Activated CD4-positive, alpha-beta memory T cell treated with anti-CD3 and anti-CD28 coated beads for 36 hours (primary cell): ENCODE measurements around the gene GCLC. TPM values are rescaled to one million over a fixed set of nuclear protein-coding genes. Genes with fewer than 3 reads are reported as not detected.

ENCODE experiments used
- CTCF ChIA-PET: fragments of 350-600 bp; sonication (Branson Sonifier 250); formaldehyde crosslinking; loops from one replicate; lab custom pipeline; 2021; ENCODE audit warnings: antibody characterized with exemption, inconsistent platforms; lab: Charles Lee
- POLR2A ChIA-PET: fragments of 350-600 bp; sonication (Branson Sonifier 250); formaldehyde crosslinking; loops from one replicate; lab custom pipeline; 2021; ENCODE audit warnings: antibody characterized with exemption; lab: Charles Lee
- DNase-seq: peaks from one replicate; pipeline ENCODE4 v3.0.0-alpha.2; 2020
- H3K27ac Mint-ChIP-seq: one replicate; pipeline ENCODE4 v1.8.0; 2021; ENCODE audit warnings: mixed read lengths
- H3K27me3 Mint-ChIP-seq: one replicate; pipeline ENCODE4 v1.8.0; 2021; ENCODE audit warnings: mixed read lengths
- H3K36me3 Mint-ChIP-seq: one replicate; pipeline ENCODE4 v1.8.0; 2021; ENCODE audit warnings: mixed read lengths
- H3K4me1 Mint-ChIP-seq: one replicate; pipeline ENCODE4 v1.8.0; 2021; ENCODE audit warnings: low read depth, mixed read lengths
- H3K4me3 Mint-ChIP-seq: one replicate; pipeline ENCODE4 v1.8.0; 2021; ENCODE audit warnings: mild to moderate bottlenecking, mixed read lengths
- H3K9me3 Mint-ChIP-seq: one replicate; pipeline ENCODE4 v1.8.0; 2021; ENCODE audit warnings: mixed read lengths
- intact Hi-C: fragments of 100-400 bp; cut with micrococcal nuclease; formaldehyde crosslinking; loops from one replicate; pipeline ENCODE4 v1.15.1; 2023
- total RNA-seq, 2 experiments: library from RNA; stranded (reverse); gene quantifications; one replicate each; pipeline ENCODE4 v1.2.3, GENCODE V29; 2021

The GCLC gene
- total RNA-seq, 2 experiments from 2014 or later: 27.2 to 33.3 TPM

DNA sequence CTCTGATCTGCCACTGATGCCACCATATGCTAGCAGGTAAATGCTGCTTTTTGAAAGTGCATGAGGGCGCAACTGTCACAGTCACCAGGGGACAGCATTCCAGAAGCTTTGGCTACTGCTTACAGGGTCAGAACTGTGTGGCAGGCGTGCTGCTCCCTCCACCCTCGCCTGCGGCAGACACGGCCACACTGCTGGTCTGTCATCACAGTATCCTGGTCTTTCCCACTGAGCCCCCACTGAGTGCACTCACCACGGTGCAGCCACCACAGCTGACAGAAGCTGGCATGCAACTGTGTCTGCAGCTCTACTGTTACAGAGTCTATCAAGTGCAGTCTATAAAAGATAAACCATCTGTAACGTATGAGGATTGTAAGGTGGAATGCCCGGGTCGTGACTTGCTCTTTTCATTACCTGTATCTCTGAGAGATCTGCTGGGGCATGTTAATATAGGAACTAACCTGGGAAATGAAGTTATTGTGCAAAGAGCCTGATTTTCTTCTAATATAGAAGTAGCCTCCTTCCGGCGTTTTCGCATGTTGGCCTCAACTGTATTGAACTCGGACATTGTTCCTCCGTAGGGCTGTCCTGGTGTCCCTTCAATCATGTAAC is 24.5 kb downstream of the GCLC start:
- Mint-ChIP-seq H3K9me3 (no peaks in the 10 kb centered on the region), H3K27me3 (no peaks in the 10 kb centered on the region), H3K4me3 (no peak overlapping the region), H3K36me3 (peaks cover 15% of the 10 kb centered on the region), H3K4me1 (peaks cover 2% of the 10 kb centered on the region), H3K27ac (no peak overlapping the region)
- CTCF ChIA-PET: interaction anchor here (0.6 kb wide), 1 partner anchor 1113 kb away, joined by 3 read pairs; no protein-coding TSS in a partner anchor
- POLR2A ChIA-PET: no interaction called here
- DNase-seq: no peak
- intact Hi-C loops: no loop called here

DNA sequence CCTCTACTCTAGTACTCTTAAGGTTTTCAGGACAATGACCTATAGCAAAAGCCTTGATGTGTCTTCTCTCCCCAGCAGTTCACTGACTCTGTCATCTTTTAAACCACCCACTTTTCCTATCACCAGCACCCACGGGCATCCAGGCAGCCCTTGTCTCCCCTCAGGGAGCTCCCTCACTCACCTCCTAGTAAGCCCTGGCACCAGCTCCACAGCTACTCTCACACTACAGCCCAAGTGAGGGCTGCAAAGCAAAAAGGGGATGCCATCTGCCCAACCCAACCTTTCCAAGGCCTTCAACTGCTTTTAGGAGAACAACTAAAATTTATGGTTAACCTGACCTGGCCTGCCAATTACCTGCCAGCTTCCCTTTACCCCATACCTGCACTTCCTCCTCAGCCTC is 26.0 kb downstream of the GCLC start:
- POLR2A ChIA-PET: no interaction called here
- H3K4me1 Mint-ChIP-seq: no peaks in the 10 kb centered on the region
- H3K4me3 Mint-ChIP-seq: no peak overlapping the region
- peaks cover 22% of the 10 kb centered on the region for H3K36me3 Mint-ChIP-seq
- CTCF ChIA-PET: no interaction called here
- H3K27me3 Mint-ChIP-seq: no peaks in the 10 kb centered on the region
- no peaks in the 10 kb centered on the region for H3K9me3 Mint-ChIP-seq
- DNase-seq: no peak
- intact Hi-C loops: no loop called here
- no peak overlapping the region for H3K27ac Mint-ChIP-seq

- no peaks in the 10 kb centered on the region for H3K9me3 Mint-ChIP-seq
- no peak for DNase-seq
- H3K4me1 Mint-ChIP-seq: no peaks in the 10 kb centered on the region
- H3K36me3 Mint-ChIP-seq: peaks cover 26% of the 10 kb centered on the region
- POLR2A ChIA-PET: no interaction called here
- intact Hi-C loops: no loop called here
- H3K27ac Mint-ChIP-seq: no peak overlapping the region
- CTCF ChIA-PET: interaction anchor here (1.1 kb wide), 1 partner anchor 211 kb away, joined by 3 read pairs; no protein-coding TSS in a partner anchor
- H3K27me3 Mint-ChIP-seq: no peaks in the 10 kb centered on the region
- H3K4me3 Mint-ChIP-seq: no peak overlapping the region
Measured at GRCh38 chr6:53517021-53517420, 27.9 kb downstream of the GCLC start.

DNA sequence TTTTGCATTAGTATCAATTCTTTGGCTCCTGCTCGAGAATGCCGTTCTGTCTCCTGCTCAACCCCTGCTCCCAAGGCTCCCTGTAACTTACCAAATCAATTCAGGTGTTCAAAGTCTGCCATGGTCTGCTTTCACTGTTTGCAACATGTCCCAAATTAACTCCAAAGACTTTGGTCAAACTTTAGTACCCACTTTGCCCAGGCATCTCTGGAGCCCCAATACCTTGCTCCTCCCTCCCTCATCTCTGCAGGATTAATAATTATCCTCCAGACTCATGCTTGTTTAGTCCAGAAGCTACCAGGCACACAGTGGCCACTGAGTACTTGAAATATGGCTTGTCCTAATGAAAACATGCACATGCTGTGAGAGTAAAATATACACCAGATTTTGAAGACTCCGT is 30.2 kb downstream of the GCLC start:
- ChIA-PET CTCF (interaction anchor here (1.5 kb wide), 1 partner anchor 205 kb away, joined by 8 read pairs; no protein-coding TSS in a partner anchor), POLR2A (no interaction called here)
- Mint-ChIP-seq H3K36me3 (peaks cover 34% of the 10 kb centered on the region), H3K27me3 (no peaks in the 10 kb centered on the region), H3K27ac (no peak overlapping the region), H3K4me3 (no peak overlapping the region), H3K9me3 (no peaks in the 10 kb centered on the region), H3K4me1 (no peaks in the 10 kb centered on the region)
- intact Hi-C loops: no loop called here
- no peak for DNase-seq

GRCh38 chr6:53513519-53513966 is 31.4 kb downstream of the GCLC start:
- intact Hi-C loops: no loop called here
- CTCF ChIA-PET: interaction anchor here (0.7 to 2.8 kb wide), 6 partner anchors 20 to 215 kb away, joined by 3 to 13 read pairs (median 8); no protein-coding TSS in a partner anchor
- no peaks in the 10 kb centered on the region for H3K27me3 Mint-ChIP-seq
- H3K9me3 Mint-ChIP-seq: no peaks in the 10 kb centered on the region
- DNase-seq: no peak
- H3K27ac Mint-ChIP-seq: no peak overlapping the region
- POLR2A ChIA-PET: interaction anchor here (0.6 kb wide), 1 partner anchor 204 kb away, joined by 3 read pairs; no protein-coding TSS in a partner anchor
- no peaks in the 10 kb centered on the region for H3K4me1 Mint-ChIP-seq
- no peak overlapping the region for H3K4me3 Mint-ChIP-seq
- peaks cover 36% of the 10 kb centered on the region for H3K36me3 Mint-ChIP-seq

- CTCF ChIA-PET: interaction anchor here (0.7 to 2.8 kb wide), 6 partner anchors 20 to 215 kb away, joined by 3 to 13 read pairs (median 8); no protein-coding TSS in a partner anchor
- Mint-ChIP-seq H3K27ac (no peak overlapping the region), H3K4me1 (no peaks in the 10 kb centered on the region), H3K36me3 (peaks cover 39% of the 10 kb centered on the region), H3K27me3 (no peaks in the 10 kb centered on the region), H3K9me3 (no peaks in the 10 kb centered on the region), H3K4me3 (no peak overlapping the region)
- POLR2A ChIA-PET: no interaction called here
- DNase-seq: no peak
- intact Hi-C loops: no loop called here
Measured at GRCh38 chr6:53513056-53513455, 31.8 kb downstream of the GCLC start.

- H3K4me1 Mint-ChIP-seq: no peaks in the 10 kb centered on the region
- no peak overlapping the region for H3K27ac Mint-ChIP-seq
- H3K36me3 Mint-ChIP-seq: peaks cover 39% of the 10 kb centered on the region
- no peaks in the 10 kb centered on the region for H3K27me3 Mint-ChIP-seq
- H3K4me3 Mint-ChIP-seq: no peak overlapping the region
- POLR2A ChIA-PET: no interaction called here
- intact Hi-C loops: no loop called here
- CTCF ChIA-PET: interaction anchor here (1.4 to 2.8 kb wide), 4 partner anchors 19 to 216 kb away, joined by 4 to 13 read pairs (median 8); no protein-coding TSS in a partner anchor
- DNase-seq: no peak
- H3K9me3 Mint-ChIP-seq: no peaks in the 10 kb centered on the region
Measured at GRCh38 chr6:53512626-53513025, 32.3 kb downstream of the GCLC start.

DNA sequence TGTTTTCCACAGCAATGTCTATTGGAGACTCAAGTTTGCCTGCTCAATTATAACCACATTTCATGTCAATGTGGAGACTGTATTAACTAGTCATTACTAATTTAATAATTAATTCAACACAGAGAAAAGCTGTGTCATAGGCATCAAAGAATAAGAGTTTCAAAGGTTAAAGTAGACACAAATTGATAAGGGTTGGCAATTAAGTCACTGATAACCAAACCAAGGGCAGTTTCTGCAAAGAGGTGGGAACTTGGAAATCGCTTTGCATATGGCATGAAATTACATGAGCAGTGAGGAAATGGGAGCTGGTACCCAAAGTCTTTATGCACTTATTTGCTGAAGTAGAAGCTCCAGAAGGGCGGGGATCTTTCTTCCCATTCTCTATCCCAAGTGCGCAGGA is 34.2 kb downstream of the GCLC start:
- POLR2A ChIA-PET: no interaction called here
- intact Hi-C loops: no loop called here
- no peak for DNase-seq
- Mint-ChIP-seq H3K27ac (no peak overlapping the region), H3K27me3 (no peaks in the 10 kb centered on the region), H3K4me1 (no peaks in the 10 kb centered on the region), H3K36me3 (peaks cover 41% of the 10 kb centered on the region), H3K9me3 (no peaks in the 10 kb centered on the region), H3K4me3 (no peak overlapping the region)
- CTCF ChIA-PET: interaction anchor here (0.5 kb wide), 1 partner anchor 14 kb away, joined by 3 read pairs; no protein-coding TSS in a partner anchor

GRCh38 chr6:53506872-53507271 is 38.0 kb downstream of the GCLC start:
- intact Hi-C loops: no loop called here
- ChIA-PET CTCF (interaction anchor here (0.6 to 1.3 kb wide), 4 partner anchors 9 to 304 kb away, joined by 3 to 5 read pairs (median 3); no protein-coding TSS in a partner anchor), POLR2A (no interaction called here)
- no peak overlapping the region for H3K4me3 Mint-ChIP-seq
- H3K4me1 Mint-ChIP-seq: no peaks in the 10 kb centered on the region
- no peak for DNase-seq
- peaks cover 41% of the 10 kb centered on the region for H3K36me3 Mint-ChIP-seq
- H3K27ac Mint-ChIP-seq: no peak overlapping the region
- no peaks in the 10 kb centered on the region for H3K9me3 Mint-ChIP-seq
- H3K27me3 Mint-ChIP-seq: no peaks in the 10 kb centered on the region

GRCh38 chr6:53504512-53504911 is 40.4 kb downstream of the GCLC start:
- peaks cover 40% of the 10 kb centered on the region for H3K36me3 Mint-ChIP-seq
- H3K27ac Mint-ChIP-seq: no peak overlapping the region
- no peaks in the 10 kb centered on the region for H3K27me3 Mint-ChIP-seq
- DNase-seq: no peak
- no peaks in the 10 kb centered on the region for H3K4me1 Mint-ChIP-seq
- no peaks in the 10 kb centered on the region for H3K9me3 Mint-ChIP-seq
- ChIA-PET POLR2A (no interaction called here), CTCF (interaction anchor here (0.7 to 1.3 kb wide), 4 partner anchors 11 to 214 kb away, joined by 3 to 6 read pairs (median 4); no protein-coding TSS in a partner anchor)
- intact Hi-C loops: no loop called here
- H3K4me3 Mint-ChIP-seq: no peak overlapping the region

DNA sequence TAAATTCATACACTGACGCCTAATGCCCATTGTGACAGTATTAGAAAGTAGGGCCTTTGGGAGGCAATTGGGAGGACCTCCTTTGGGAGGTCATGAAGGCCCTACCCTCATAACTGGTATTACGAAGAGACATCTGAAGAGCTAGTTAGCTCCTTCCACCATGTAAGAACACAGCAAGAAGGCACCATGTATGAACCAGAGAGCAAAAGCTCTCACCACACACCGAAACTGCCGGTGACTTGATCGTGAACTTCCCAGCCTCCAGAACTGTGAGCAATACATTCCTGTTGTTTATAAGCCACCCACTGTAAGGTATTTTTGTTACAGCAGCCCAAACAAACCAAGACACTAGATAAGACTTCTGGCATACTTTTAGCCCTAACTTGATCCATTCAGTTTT is 41.8 kb downstream of the GCLC start:
- ChIA-PET CTCF (interaction anchor here (1.1 to 1.6 kb wide), 2 partner anchors 9 to 222 kb away, joined by 3 to 4 read pairs; no protein-coding TSS in a partner anchor), POLR2A (no interaction called here)
- H3K9me3 Mint-ChIP-seq: no peaks in the 10 kb centered on the region
- H3K27ac Mint-ChIP-seq: no peak overlapping the region
- no peak overlapping the region for H3K4me3 Mint-ChIP-seq
- peaks cover 41% of the 10 kb centered on the region for H3K36me3 Mint-ChIP-seq
- no peaks in the 10 kb centered on the region for H3K27me3 Mint-ChIP-seq
- intact Hi-C loops: no loop called here
- no peak for DNase-seq
- H3K4me1 Mint-ChIP-seq: no peaks in the 10 kb centered on the region

DNA sequence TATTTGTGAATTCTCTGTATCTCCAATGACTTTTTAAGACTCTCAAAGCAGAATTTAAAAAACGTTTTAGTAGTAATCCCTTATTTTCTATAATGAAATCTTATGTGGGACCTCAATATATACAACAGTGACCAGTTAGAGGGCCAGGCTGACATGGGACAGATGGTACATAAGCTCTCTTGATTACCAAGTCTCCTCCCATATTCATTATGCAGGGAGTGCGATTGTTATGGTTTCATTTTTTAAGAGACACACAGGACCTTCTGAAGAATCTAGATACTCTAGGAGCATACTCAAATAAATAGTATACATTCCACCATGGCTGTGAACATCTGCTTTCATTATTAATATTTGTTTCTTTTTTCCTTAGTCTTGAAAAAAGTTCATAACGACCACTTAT is 43.5 kb downstream of the GCLC start:
- Mint-ChIP-seq H3K27ac (no peak overlapping the region), H3K4me3 (no peak overlapping the region), H3K36me3 (peaks cover 36% of the 10 kb centered on the region), H3K4me1 (peaks cover 2% of the 10 kb centered on the region), H3K9me3 (no peaks in the 10 kb centered on the region), H3K27me3 (no peaks in the 10 kb centered on the region)
- POLR2A ChIA-PET: no interaction called here
- CTCF ChIA-PET: interaction anchor here (1.3 to 1.6 kb wide), 3 partner anchors 8 to 151 kb away, joined by 4 to 5 read pairs (median 4); no protein-coding TSS in a partner anchor
- DNase-seq: no peak
- intact Hi-C loops: no loop called here
